ENCODE data around the gene MAP7D1.

The MAP7D1 gene

DNA sequence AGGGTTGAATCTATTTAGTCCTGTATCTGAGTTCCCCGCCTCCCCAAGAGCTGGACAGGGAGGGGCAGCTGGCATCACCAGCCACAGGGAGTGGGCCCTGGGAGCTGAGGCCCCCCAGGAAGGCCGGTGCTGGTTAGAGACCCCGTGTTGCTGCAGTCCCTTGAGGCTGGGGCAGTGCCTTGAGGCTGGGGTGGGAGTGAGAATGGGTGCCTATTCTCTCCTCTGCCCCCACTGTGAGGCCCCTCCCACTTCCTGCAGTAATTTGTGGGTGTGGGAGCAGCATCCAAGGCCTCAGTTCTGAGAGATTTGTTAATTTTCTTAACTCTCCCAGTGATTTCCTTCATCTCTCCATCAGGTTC is 4.1 kb upstream of the MAP7D1 start:
- TF ChIP-seq, protein P1, sequence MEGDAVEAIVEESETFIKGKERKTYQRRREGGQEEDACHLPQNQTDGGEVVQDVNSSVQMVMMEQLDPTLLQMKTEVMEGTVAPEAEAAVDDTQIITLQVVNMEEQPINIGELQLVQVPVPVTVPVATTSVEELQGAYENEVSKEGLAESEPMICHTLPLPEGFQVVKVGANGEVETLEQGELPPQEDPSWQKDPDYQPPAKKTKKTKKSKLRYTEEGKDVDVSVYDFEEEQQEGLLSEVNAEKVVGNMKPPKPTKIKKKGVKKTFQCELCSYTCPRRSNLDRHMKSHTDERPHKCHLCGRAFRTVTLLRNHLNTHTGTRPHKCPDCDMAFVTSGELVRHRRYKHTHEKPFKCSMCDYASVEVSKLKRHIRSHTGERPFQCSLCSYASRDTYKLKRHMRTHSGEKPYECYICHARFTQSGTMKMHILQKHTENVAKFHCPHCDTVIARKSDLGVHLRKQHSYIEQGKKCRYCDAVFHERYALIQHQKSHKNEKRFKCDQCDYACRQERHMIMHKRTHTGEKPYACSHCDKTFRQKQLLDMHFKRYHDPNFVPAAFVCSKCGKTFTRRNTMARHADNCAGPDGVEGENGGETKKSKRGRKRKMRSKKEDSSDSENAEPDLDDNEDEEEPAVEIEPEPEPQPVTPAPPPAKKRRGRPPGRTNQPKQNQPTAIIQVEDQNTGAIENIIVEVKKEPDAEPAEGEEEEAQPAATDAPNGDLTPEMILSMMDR (IDR thresholded peaks at IDR 0.05; ENCODE audit: insufficient read depth, missing control alignments), result no peak
- FAIRE-seq (no peak), DNase-seq (ENCODE audit: insufficient read length, low spot score) (no peak)

GRCh38 chr1:36153476-36153875 is 2.5 kb upstream of the MAP7D1 start:
- TF ChIP-seq, protein P1 (IDR thresholded peaks at IDR 0.05; ENCODE audit: insufficient read depth, missing control alignments), result no peak
- DNase-seq (ENCODE audit: insufficient read length, low spot score), result no peak
- no peak for FAIRE-seq

GRCh38 chr1:36154335-36154734 is 1.6 kb upstream of the MAP7D1 start:
- no peak for DNase-seq (ENCODE audit: insufficient read length, low spot score)
- TF ChIP-seq, protein P1 (IDR thresholded peaks at IDR 0.05; ENCODE audit: insufficient read depth, missing control alignments), result no peak
- FAIRE-seq, result no peak

GRCh38 chr1:36154765-36155407 is 1.1 kb upstream of the MAP7D1 start:
- FAIRE-seq, result no peak
- DNase-seq (ENCODE audit: insufficient read length, low spot score), result no peak
- TF ChIP-seq, protein P1 (IDR thresholded peaks at IDR 0.05; ENCODE audit: insufficient read depth, missing control alignments), result no peak

GRCh38 chr1:36156329-36157114 is 562 bp downstream of the MAP7D1 start:
- FAIRE-seq, result no peak

DNA sequence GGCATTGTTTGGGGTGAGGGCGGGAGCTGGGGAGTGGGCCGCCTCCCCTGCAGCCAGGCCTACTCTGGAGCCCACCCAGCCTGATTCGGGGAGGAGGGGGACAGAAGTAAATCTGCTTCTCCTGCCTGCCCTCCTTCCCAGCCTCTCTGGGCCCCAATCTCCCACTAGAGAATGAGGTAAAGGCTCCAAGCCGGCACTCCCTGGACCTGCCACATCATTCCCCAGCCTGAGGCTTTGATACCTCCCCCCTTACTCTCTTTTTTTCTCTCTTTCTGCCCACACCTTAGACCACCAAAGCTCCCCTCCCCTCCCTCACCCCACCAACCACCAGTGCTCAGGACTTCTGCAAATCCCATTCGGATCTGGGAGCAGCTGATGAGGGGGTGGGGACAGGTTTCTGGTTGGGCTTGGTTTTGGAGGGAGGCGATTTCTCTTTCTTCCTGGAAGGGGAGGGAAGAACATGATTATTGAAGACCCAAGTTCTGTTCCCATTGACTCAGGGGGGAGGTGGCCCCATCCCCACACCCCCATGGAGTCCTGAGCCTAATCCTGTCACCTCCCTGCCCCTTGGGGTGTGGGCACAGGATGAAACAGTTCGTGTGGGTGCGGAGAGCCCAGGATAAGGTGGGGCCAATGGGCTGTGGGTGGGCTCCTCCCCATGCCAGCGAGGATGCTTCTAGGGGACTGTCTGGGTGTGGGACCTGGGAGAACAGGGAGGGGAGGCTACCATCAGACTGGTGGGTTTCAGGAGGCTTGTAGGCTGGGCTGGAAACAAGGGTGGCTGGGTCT is 1.3 kb downstream of the MAP7D1 start:
- DNase-seq (ENCODE audit: insufficient read length, low spot score) (no peak), FAIRE-seq (no peak)

More at GRCh38 chr1:36156329-36157114, 562 bp downstream of the MAP7D1 start:
- DNase-seq (ENCODE audit: insufficient read length, low spot score), result peak; percentile 57
- TF ChIP-seq, protein P1 (IDR thresholded peaks at IDR 0.05; ENCODE audit: insufficient read depth, missing control alignments), result no peak

More for the DNA sequence above, 1.3 kb downstream of the MAP7D1 start:
- TF ChIP-seq, protein P1 (IDR thresholded peaks at IDR 0.05; ENCODE audit: insufficient read depth, missing control alignments), result no peak

Data from D721Med (cell line).